Kidney (tissue), 14 donors: ENCODE data around the gene TRAPPC1. TPM values are rescaled to one million over a fixed set of nuclear protein-coding genes. Genes with fewer than 3 reads are reported as not detected.
A peak's percentile ranks its signal among the peaks of the same experiment; 100 is the strongest.

ENCODE experiments used
- DNase-seq, 5 donors: peaks; one replicate each; pipeline ENCODE4 v3.0.0-alpha.2; 2013 to 2020
- FAIRE-seq: peaks from 2 replicates; lab custom pipeline; 2012; peaks lifted over from hg19 to GRCh38; lab: Jason Lieb, UNC
- H3K27ac ChIP-seq, 2 donors: one replicate each; pipeline ENCODE4 v1.7.0; 2013; ENCODE audit warnings: low read depth in 2 of 2, low read length in 2 of 2, inconsistent platforms in 1 of 2
- H3K27me3 ChIP-seq: one replicate; pipeline ENCODE4 v1.7.1; 2013; ENCODE audit warnings: low read length, inconsistent platforms; ENCODE audit not compliant: control insufficient read depth, insufficient read depth
- H3K36me3 ChIP-seq, 3 donors: one replicate each; pipeline versions ENCODE4 v1.7.0 to v1.7.1; 2013; ENCODE audit warnings: low read length in 3 of 3, control low read depth in 1 of 3, inconsistent platforms in 1 of 3; ENCODE audit not compliant: insufficient read depth in 3 of 3, control insufficient read depth in 2 of 3
- H3K4me1 ChIP-seq, 3 donors: one replicate each; pipeline versions ENCODE4 v1.7.0 to v1.7.1; 2013; ENCODE audit warnings: low read length in 3 of 3, inconsistent platforms in 1 of 3, low read depth in 1 of 3; ENCODE audit not compliant: control insufficient read depth in 2 of 3, insufficient read depth in 2 of 3
- H3K4me3 ChIP-seq, 3 donors: one replicate each; pipeline versions ENCODE4 v1.7.0 to v1.8.1; 2013; ENCODE audit warnings: low read length in 3 of 3, control low read depth in 1 of 3, inconsistent platforms in 1 of 3
- H3K9ac ChIP-seq, 3 donors: one replicate each; pipeline versions ENCODE4 v1.7.0 to v1.7.1; 2013; ENCODE audit warnings: low read length in 3 of 3, control low read depth in 1 of 3, inconsistent platforms in 1 of 3
- H3K9me3 ChIP-seq, 3 donors: one replicate each; pipeline versions ENCODE4 v1.7.0 to v1.7.1; 2013; ENCODE audit warnings: low read length in 3 of 3, control low read depth in 1 of 3, inconsistent platforms in 1 of 3; ENCODE audit not compliant: control insufficient read depth in 2 of 3, insufficient read depth in 1 of 3
- intact Hi-C: fragments of 100-400 bp; cut with DNase I; formaldehyde crosslinking; loops from one replicate; pipeline ENCODE4 v1.11.1; 2022
- polyA plus RNA-seq: library from polyadenylated mRNA; stranded (reverse); fragments of 350-450 nt; fragmentation: Illumina TruSeq; extraction: RNeasy Lipid Tissue Mini Kit (QIAGEN cat#74804); gene quantifications from one replicate; pipeline ENCODE4 v1.2.3, GENCODE V29; 2014; ENCODE audit warnings: low read depth, low replicate concordance; ENCODE audit not compliant: insufficient read depth
- total RNA-seq: library from RNA; stranded (reverse); fragmentation: NEBNext Ultra II Directional; extraction: Animal tissue kit (Norgen Biotek cat#: 25700); gene quantifications from one replicate; pipeline ENCODE4 v1.2.1, GENCODE V29; 2021
- TF ChIP-seq, protein P1 (sequence below): IDR thresholded peaks from 3 replicates; pipeline ENCODE4 v1.5.1; 2012; ENCODE audit warnings: mild to moderate bottlenecking, moderate library complexity, borderline replicate concordance; ENCODE audit not compliant: insufficient read depth; ENCODE audit errors: extremely low read depth
- donor health status: control.
- donor health status: control.
- donor health status: control.
- donor health status: control.
- donor health status: control.
- donor health status: DM: yes; HTN: yes; CAD: no.
- donor health status: Normal renal cell carcinoma (clear cell type).

TRAPPC1 gene
- total and polyA plus RNA-seq, 2 donors from 2014 or later, result 149 to 291 TPM

DNA sequence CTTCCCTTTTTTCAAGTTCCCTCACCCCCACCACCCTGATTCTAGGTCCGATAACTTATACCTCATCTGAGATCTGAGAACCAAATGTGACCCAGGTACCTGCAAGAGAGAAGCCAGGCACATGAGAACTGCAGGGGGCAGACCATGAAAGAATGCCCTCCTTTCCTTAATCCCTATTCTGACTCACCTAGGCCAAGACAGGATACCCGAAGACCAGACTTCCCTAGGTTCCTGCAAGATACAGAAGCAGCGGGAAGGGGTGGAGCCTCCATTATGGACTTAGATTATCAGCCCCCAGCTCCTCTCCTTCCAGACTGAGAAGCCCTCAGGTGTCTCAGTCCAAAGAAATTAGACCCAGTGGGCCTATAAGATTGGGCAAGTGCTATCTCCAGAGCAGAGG is 4.2 kb downstream of the TRAPPC1 start:
- H3K27ac ChIP-seq, result no peak overlapping the region
- TF ChIP-seq, protein P1, sequence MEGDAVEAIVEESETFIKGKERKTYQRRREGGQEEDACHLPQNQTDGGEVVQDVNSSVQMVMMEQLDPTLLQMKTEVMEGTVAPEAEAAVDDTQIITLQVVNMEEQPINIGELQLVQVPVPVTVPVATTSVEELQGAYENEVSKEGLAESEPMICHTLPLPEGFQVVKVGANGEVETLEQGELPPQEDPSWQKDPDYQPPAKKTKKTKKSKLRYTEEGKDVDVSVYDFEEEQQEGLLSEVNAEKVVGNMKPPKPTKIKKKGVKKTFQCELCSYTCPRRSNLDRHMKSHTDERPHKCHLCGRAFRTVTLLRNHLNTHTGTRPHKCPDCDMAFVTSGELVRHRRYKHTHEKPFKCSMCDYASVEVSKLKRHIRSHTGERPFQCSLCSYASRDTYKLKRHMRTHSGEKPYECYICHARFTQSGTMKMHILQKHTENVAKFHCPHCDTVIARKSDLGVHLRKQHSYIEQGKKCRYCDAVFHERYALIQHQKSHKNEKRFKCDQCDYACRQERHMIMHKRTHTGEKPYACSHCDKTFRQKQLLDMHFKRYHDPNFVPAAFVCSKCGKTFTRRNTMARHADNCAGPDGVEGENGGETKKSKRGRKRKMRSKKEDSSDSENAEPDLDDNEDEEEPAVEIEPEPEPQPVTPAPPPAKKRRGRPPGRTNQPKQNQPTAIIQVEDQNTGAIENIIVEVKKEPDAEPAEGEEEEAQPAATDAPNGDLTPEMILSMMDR, result no peak
- FAIRE-seq (no peak), DNase-seq (no peak)
- H3K36me3 ChIP-seq, result no peaks in the 10 kb centered on the region
- intact Hi-C loops, result no loop called here
- no peak overlapping the region for H3K9ac ChIP-seq
- no peaks in the 10 kb centered on the region for H3K27me3 ChIP-seq
- H3K4me3 ChIP-seq, result no peak overlapping the region
- no peaks in the 10 kb centered on the region for H3K9me3 ChIP-seq
- H3K4me1 ChIP-seq, result peaks cover under 1 to 14% (median 6%) of the 10 kb centered on the region in 3 donors

DNA sequence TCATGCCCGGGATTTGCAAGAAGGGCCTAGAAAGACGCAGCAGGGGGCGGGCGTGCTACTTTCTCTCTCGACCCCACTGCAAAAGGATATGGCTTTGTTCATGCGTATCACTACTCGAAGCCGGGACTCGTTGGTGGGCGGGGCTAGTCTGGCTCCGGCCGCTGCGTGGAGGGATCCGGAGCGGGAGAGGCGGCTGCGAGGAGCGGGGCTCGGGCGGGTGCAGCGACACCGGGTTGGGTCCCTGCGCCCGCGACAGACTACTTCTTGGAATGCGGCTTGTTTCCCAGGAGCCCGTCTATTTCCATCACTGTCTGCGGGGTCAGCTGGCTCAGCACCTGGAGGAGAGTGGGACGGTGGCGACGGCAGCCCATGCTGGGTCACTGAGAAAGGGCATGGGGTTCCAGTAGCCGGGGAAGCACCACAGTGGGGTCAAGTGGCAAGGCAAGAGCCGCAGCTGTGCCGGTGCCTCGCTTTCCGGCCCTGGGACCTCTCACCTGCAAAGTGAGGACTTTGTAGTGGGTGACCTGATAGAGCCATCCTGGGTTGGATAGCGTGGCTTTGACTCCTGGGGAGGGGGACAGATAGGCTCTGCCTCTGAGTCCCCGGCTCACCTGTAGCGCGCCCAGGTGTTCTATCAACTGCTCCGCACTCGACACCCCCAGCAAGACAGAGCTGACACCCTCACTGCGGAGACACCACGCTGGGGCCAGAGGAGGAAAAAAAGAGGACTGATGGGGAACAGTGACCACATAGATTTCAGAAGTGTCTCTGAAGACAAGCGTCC is 8.7 kb downstream of the TRAPPC1 start:
- intact Hi-C loops, result no loop called here
- Histone ChIP-seq H3K27ac (peak overlapping the region; percentile 9 to 79), H3K9me3 (no peaks in the 10 kb centered on the region), H3K4me1 (peaks cover 4 to 7% (median 4%) of the 10 kb centered on the region in 3 donors), H3K27me3 (no peaks in the 10 kb centered on the region), H3K4me3 (peak overlapping the region; percentile 48 to 67 (median 65)), H3K36me3 (no peaks in the 10 kb centered on the region), H3K9ac (peak overlapping the region; percentile 53 to 87 (median 69))
- DNase-seq, result peak; percentile 93 to 97 (median 95)
- FAIRE-seq, result no peak
- TF ChIP-seq, protein P1, result no peak

- DNase-seq, result peak in 3 of 5 donors; percentile 18 to 64 (median 37)
- no peaks in the 10 kb centered on the region for H3K27me3 ChIP-seq
- peak overlapping the region; percentile 53 to 87 (median 58) for H3K9ac ChIP-seq
- no peaks in the 10 kb centered on the region for H3K36me3 ChIP-seq
- FAIRE-seq, result no peak
- peaks cover 4 to 7% (median 4%) of the 10 kb centered on the region in 3 donors for H3K4me1 ChIP-seq
- H3K27ac ChIP-seq, result peak overlapping the region; percentile 9 to 79
- TF ChIP-seq, protein P1, result no peak
- intact Hi-C loops, result no loop called here
- peak overlapping the region; percentile 48 to 67 (median 65) for H3K4me3 ChIP-seq
- no peaks in the 10 kb centered on the region for H3K9me3 ChIP-seq
These were observed 9.4 kb downstream of the TRAPPC1 start for GRCh38 chr17:7922269-7922844.
